T-helper 22 cell (primary cell): Measurements from ENCODE around the gene SLC46A1.

Experiments used
- DNase-seq: peaks from one replicate; pipeline ENCODE4 v3.0.0-alpha.2; 2020; ENCODE audit warnings: low read depth

Gene SLC46A1

GRCh38 chr17:28404007-28404406 lies 2.0 kb downstream of the SLC46A1 start:
- DNase-seq = no peak

DNA sequence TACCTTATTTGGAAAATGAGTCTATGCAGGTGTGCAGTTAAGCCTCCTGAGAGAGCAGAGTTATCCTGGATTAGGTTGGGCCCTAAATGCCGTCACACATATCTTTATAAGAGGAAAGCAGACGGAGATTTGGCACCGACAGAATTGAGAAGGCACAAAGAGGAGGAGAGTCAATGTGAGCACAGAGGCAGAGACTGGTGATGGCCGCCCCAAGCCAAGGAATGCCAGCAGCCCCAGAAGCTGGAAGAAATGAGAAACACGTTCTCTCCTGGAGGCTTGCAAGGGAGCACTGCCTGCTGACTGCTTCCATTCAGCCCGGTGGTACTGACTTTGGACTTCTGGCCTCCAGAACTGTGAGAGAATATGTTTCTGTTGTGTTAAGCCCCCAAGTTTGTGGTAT lies 3.2 kb downstream of the SLC46A1 start:
- no peak for DNase-seq

DNA sequence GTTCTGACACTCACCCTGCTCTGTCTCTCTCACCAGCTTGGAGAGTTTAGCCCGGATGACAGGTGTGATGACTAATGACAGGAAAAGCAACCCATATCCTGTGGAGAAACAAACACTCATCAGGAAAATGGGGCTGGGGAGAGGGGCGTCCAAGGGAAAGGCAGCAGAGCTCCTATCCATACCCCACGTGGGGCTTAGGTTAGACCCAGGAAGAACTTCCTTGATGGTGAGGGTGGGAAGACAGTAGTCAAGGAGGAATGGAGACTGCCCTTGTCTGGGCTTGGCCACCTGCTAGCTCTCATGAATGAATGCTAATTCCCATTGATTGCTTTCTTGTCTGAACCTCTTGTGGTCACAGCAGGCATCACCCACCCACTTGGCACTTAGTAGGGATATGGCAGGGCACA lies 3.8 kb downstream of the SLC46A1 start:
- no peak for DNase-seq

DNA sequence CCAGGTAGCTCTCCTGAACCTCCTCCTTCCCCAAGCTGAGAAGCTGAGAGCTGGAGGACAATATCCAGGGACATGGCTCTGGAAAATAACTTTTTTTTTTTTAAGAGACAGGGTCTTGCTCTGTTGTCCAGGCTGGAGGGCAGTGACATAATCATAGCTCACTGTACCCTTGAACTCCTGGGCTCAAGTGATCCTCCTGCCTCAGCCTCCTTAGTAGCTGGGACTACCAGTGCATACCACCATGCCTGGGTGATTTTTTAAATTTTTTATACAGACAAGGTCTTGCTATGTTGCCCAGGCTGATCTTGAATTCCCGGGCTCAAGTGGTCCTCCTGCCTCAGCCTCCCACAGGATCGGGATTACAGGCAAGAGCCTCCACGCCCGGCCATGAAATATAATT lies 6.2 kb downstream of the SLC46A1 start:
- no peak for DNase-seq

DNA sequence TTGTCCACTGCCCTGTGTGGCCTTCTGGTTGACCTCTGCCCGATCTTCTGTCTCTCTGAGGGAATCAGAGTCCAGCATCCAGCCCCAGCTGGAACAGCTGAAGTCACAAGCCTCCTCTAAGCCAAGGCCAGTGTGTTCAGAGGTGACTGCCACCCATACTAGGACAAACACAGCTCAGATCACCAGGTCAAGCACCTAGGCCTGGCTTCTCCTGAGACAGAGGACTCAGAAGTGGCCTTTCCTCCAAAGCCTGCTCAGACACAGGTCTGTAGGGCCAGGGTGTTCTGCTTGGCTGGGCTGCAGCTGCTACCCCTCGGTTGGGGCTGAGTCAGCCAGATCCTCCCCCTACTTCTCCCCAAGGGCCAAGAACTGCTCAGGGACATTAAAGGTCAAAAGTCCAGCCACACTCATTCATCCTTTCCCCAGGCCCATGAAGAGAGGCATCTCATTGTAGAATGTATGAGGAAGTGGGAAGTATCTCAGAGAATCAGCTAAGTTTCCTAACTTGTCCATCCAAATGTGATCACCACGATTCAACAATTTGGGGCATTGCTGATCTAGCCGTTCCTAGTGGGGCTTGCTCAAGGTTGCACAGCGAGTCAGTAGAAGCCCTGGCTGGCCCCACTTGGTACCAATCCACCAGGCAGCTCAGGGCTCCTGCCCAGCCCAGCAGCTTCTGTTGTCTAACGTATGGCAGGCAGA lies 7.6 kb downstream of the SLC46A1 start:
- DNase-seq = no peak

GRCh38 chr17:28397687-28398279 lies 8.2 kb downstream of the SLC46A1 start:
- no peak for DNase-seq

DNA sequence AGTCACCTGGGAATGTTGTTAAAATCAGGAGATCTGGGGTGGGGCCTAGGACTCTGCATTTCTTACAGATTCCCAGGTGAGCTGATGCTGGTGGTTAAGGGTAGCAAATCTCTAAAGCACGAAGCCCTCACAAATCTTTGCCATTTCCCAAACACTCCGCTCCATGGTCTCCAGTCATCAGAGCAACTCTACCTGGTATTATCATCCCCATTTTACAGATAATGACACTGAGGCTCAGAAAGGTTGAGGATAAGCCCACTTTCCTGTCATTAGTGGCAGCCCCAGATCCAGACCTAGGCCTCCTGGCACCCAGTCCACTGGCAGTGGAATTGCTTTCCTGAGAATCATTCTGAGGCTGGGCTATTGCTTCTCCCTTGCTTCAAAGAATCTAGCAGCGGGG lies 8.7 kb downstream of the SLC46A1 start:
- no peak for DNase-seq

- DNase-seq = no peak
These were observed 9.3 kb downstream of the SLC46A1 start for GRCh38 chr17:28396635-28397239.

- DNase-seq = no peak
These were observed 10.0 kb downstream of the SLC46A1 start for GRCh38 chr17:28395968-28396367.

DNA sequence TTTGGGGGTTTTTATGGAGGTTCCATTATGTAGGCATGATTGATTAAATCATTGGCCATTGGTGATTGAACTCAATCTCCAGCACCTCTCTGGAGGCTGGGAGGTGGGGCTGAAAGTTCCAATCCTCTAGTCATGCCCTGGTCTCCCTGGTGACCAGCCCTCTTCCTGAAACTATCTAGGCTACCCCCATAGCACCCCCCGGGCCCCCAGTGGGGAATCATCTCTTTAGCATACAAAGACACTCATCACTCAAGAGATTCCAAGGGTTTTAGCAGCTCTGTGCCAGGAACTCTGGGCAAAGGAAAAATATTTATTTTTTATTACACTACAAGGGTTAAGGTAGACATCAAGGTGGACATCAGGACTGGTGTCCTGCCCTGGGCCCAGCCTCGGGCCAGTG lies 10.6 kb downstream of the SLC46A1 start:
- no peak for DNase-seq

DNA sequence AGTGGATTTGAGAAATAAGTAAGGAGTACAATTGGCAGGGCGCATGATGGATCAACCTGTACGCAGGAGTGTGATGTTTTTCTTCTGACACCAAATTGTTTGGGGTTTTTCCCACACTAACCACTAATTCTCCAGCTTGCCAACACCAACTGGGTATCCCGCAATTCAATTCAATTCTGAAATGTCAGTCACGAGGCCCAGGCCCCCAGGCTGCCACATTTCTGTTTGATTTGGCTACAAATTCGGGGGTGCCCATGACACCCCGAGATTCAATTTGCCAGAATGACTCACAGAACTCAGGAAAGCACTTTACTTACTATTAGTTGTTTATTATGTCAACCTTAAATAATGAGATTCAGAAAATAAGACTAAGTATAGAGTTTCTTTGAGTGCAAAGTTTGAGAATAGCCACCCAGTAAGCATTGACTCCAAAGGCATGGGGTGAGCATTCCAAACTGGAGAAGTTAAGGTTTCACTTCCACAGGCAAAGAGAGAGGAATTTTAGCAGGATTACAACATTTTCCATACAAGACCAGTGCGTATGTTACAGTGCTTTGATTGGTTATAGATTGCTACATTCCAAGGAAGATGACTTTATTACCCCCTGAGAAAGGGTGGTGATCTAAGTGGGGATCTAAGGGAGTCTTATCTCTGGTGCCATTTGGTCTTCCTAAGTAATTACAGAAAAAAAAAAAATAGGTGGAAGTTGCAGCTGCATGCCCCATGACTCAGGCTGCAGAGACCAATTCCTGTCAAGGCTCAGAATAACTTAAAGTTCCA lies 11.5 kb downstream of the SLC46A1 start:
- DNase-seq = no peak

DNA sequence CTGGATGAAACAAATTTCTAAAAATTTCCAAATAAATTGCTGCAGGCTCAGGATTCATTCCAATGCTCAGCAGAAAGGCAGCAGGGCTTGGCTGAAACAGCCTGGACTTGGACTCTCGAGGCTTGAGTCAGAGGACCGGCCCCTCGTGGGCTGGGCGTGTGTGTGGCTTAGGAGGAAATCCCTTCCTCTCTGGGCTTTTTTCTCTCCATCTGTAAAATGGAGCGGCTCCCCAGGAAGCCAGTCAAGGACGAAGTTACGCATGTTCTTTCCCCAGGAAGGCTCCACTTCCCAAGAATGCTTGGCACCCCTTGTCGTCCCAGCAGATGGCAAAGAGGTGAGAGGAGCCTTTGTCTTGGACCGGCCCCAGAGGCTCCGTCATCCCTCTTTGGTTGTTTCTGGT lies 13.5 kb downstream of the SLC46A1 start:
- DNase-seq = no peak

- DNase-seq = no peak
These were observed 14.6 kb downstream of the SLC46A1 start for GRCh38 chr17:28391401-28391800.

GRCh38 chr17:28390984-28391383 lies 15.0 kb downstream of the SLC46A1 start:
- no peak for DNase-seq

GRCh38 chr17:28390563-28390962 lies 15.4 kb downstream of the SLC46A1 start:
- no peak for DNase-seq

- no peak for DNase-seq
These were observed 15.9 kb downstream of the SLC46A1 start for GRCh38 chr17:28390141-28390540.

- DNase-seq = no peak
These were observed 17.9 kb downstream of the SLC46A1 start for GRCh38 chr17:28388106-28388505.

GRCh38 chr17:28386391-28386790 lies 19.6 kb downstream of the SLC46A1 start:
- DNase-seq = no peak

- no peak for DNase-seq
These were observed 20.6 kb downstream of the SLC46A1 start for GRCh38 chr17:28385406-28385805.

DNA sequence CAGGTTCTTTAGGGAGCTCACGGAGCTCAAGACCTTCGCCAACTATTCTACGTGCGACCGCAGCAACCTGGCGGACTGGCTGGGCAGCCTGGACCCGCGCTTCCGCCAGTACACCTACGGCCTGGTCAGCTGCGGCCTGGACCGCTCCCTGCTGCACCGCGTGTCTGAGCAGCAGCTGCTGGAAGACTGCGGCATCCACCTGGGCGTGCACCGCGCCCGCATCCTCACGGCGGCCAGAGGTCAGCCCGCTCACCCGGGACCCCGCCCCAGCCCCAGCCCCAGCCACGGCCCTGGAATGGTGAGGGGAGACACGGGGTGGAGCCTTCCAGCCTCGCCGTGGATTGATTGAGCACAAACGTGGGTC lies 21.0 kb downstream of the SLC46A1 start:
- DNase-seq = no peak

DNA sequence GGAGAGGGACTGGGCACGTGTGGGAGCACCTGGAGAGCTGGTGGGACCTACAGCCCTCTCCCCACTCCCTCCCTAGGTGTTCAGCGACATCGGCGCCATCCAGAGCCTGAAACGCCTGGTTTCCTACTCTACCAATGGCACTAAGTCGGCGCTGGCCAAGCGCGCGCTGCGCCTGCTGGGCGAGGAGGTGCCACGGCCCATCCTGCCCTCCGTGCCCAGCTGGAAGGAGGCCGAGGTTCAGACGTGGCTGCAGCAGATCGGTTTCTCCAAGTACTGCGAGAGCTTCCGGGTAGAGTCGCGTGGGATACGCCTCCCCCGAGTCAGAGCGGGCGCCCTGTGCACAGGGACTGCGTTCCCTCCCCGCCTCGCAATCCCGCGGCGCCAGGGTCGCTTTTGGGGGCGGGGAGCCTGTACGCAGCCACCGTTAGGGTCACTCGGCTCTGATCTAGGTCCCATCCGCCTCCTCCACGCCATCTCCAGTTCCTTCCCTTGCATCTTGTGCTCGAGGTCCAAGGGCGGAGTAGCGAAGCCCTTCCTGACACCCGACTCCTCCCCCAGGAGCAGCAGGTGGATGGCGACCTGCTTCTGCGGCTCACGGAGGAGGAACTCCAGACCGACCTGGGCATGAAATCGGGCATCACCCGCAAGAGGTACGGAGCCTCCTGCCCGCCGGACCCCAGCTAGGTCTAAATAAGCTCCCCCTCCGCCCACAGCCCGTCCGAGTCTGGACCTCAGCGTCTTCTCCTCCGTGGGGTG lies 21.6 kb downstream of the SLC46A1 start:
- peak; percentile 44 for DNase-seq

GRCh38 chr17:28381141-28381825 lies 24.7 kb downstream of the SLC46A1 start:
- DNase-seq = no peak
